ENCODE results near the gene SPATS2.

DNA sequence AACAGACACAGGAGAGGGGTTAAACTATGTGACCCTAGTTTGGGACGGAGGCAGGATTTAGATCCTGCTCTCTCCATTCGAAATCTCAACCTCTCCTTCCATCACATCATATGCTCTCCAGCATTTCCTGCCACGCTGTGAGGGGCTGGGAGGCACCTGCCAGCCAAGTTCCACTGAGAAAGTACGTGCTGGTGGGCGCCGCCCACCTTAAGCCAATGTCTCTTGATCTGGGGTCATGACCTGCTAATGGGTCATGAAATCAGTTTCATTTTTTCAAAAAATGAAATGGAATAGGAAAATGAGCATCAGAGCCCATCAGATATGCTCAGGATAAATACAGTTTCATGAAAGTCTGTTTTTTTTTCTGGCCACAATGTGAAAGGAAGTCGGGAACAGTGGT is 193.4 kb downstream of the SPATS2 start:
- TF ChIP-seq ZNF274 (IDR thresholded peaks at IDR 0.05; ENCODE audit: low read depth, low read length) (no peak), SUZ12 (IDR thresholded peaks at IDR 0.05; ENCODE audit: extremely low read depth, insufficient read depth, insufficient read length) (no peak)
